Ishikawa (cell line): ENCODE measurements around the gene ARSB.

ENCODE experiments used
- CEBPB ChIP-seq: IDR thresholded peaks from 2 replicates; pipeline ENCODE4 v1.6.1; 2012
- CREB1 ChIP-seq: IDR thresholded peaks from 2 replicates; pipeline ENCODE4 v1.6.1; 2012; ENCODE audit warnings: low read depth
- EGR1 ChIP-seq: IDR thresholded peaks from 2 replicates; pipeline ENCODE4 v1.6.1; 2012
- EP300 ChIP-seq: IDR thresholded peaks from 2 replicates; pipeline ENCODE4 v1.6.1; 2012; ENCODE audit warnings: borderline replicate concordance
- FOXM1 ChIP-seq: IDR thresholded peaks from 2 replicates; pipeline ENCODE4 v1.6.1; 2012; ENCODE audit warnings: low read depth, borderline replicate concordance
- MAX ChIP-seq: IDR thresholded peaks from 2 replicates; pipeline ENCODE4 v1.6.1; 2012
- NFIC ChIP-seq: IDR thresholded peaks from 2 replicates; pipeline ENCODE4 v1.6.1; 2012
- RAD21 ChIP-seq: IDR thresholded peaks from 2 replicates; pipeline ENCODE4 v1.6.1; 2012; ENCODE audit warnings: low read depth
- REST ChIP-seq: IDR thresholded peaks from 2 replicates; pipeline ENCODE4 v1.6.1; 2012; ENCODE audit warnings: low read depth, mild to moderate bottlenecking
- TAF1 ChIP-seq: IDR thresholded peaks from 2 replicates; pipeline ENCODE4 v1.6.1; 2012; ENCODE audit warnings: low read depth, mild to moderate bottlenecking
- TCF12 ChIP-seq: IDR thresholded peaks from 2 replicates; pipeline ENCODE4 v1.6.1; 2012; ENCODE audit warnings: low read depth
- TEAD4 ChIP-seq: IDR thresholded peaks from 2 replicates; pipeline ENCODE4 v1.6.1; 2012
- USF1 ChIP-seq: IDR thresholded peaks from 2 replicates; pipeline ENCODE4 v1.6.1; 2012
- YY1 ChIP-seq: IDR thresholded peaks from 2 replicates; pipeline ENCODE4 v1.6.1; 2012; ENCODE audit warnings: low read depth
- ZBTB7A ChIP-seq: IDR thresholded peaks from 2 replicates; pipeline ENCODE4 v1.6.1; 2012; ENCODE audit warnings: low read depth

ARSB gene

GRCh38 chr5:78958672-78959445 lies 26.3 kb downstream of the ARSB start:
- TF ChIP-seq CREB1 (no peak), EP300 (no peak), USF1 (no peak), TAF1 (no peak), TEAD4 (no peak), EGR1 (no peak), MAX (no peak), YY1 (no peak), TCF12 (no peak), CEBPB (no peak), NFIC (no peak), REST (no peak), FOXM1 (no peak), RAD21 (no peak), ZBTB7A (no peak)

GRCh38 chr5:78956901-78957300 lies 28.2 kb downstream of the ARSB start:
- TF ChIP-seq EGR1 (no peak), RAD21 (no peak), CEBPB (no peak), USF1 (no peak), REST (no peak), ZBTB7A (no peak), NFIC (no peak), TEAD4 (no peak), EP300 (no peak), YY1 (no peak), MAX (no peak), FOXM1 (no peak), TCF12 (no peak), TAF1 (no peak), CREB1 (no peak)

GRCh38 chr5:78953092-78953800 lies 31.9 kb downstream of the ARSB start:
- TF ChIP-seq YY1 (no peak), TAF1 (no peak), ZBTB7A (no peak), EGR1 (no peak), TCF12 (no peak), USF1 (no peak), MAX (no peak)

- TF ChIP-seq TAF1 (no peak), REST (no peak), ZBTB7A (no peak), RAD21 (no peak), MAX (no peak), TCF12 (no peak), USF1 (no peak), FOXM1 (no peak), EGR1 (no peak), CREB1 (no peak), YY1 (no peak), TEAD4 (no peak), EP300 (no peak), NFIC (no peak)
Measured at GRCh38 chr5:78930721-78931120, 54.4 kb downstream of the ARSB start.
